ENCODE results near the gene FBN1.

FBN1 gene

GRCh38 chr15:48546296-48546695 lies 99.2 kb downstream of the FBN1 start:
- TF ChIP-seq POLR2AphosphoS5 (IDR thresholded peaks at IDR 0.05; ENCODE audit: borderline replicate concordance, low read depth, low read length): no peak
- TF ChIP-seq FOXP2 (optimal IDR thresholded peaks at IDR 0.05; ENCODE audit: control extremely low read depth, extremely low read length, insufficient read depth): no peak
- no peak for TF ChIP-seq EZH2 (IDR thresholded peaks at IDR 0.05)
- Histone ChIP-seq H3K27ac (no peak overlapping the region), H3K9ac (ENCODE audit: insufficient read length) (no peak overlapping the region), H3K9me3 (ENCODE audit: low read depth, low read length) (no peaks in the 10 kb centered on the region), H3K4me3 (no peak overlapping the region), H3K36me3 (ENCODE audit: insufficient read depth, low read length) (no peaks in the 10 kb centered on the region)
- no peak for DNase-seq (ENCODE audit: low read depth, low spot score)

- Histone ChIP-seq H3K9ac (ENCODE audit: insufficient read length) (no peak overlapping the region), H3K4me3 (no peak overlapping the region), H3K9me3 (ENCODE audit: low read depth, low read length) (no peaks in the 10 kb centered on the region), H3K27ac (no peak overlapping the region), H3K36me3 (ENCODE audit: insufficient read depth, low read length) (no peaks in the 10 kb centered on the region)
- DNase-seq (ENCODE audit: low read depth, low spot score): no peak
- TF ChIP-seq FOXP2 (optimal IDR thresholded peaks at IDR 0.05; ENCODE audit: control extremely low read depth, extremely low read length, insufficient read depth) (no peak), POLR2AphosphoS5 (IDR thresholded peaks at IDR 0.05; ENCODE audit: borderline replicate concordance, low read depth, low read length) (no peak), EZH2 (IDR thresholded peaks at IDR 0.05) (no peak)
These were observed 100.7 kb downstream of the FBN1 start for GRCh38 chr15:48544778-48545177.

- Histone ChIP-seq H3K9ac (ENCODE audit: insufficient read length) (no peak overlapping the region), H3K36me3 (ENCODE audit: insufficient read depth, low read length) (no peaks in the 10 kb centered on the region), H3K4me3 (no peak overlapping the region), H3K27ac (no peak overlapping the region), H3K9me3 (ENCODE audit: low read depth, low read length) (no peaks in the 10 kb centered on the region)
- TF ChIP-seq EZH2 (IDR thresholded peaks at IDR 0.05): no peak
- DNase-seq (ENCODE audit: low read depth, low spot score): no peak
These were observed 103.9 kb downstream of the FBN1 start for GRCh38 chr15:48541341-48542278.

- Histone ChIP-seq H3K27ac (no peak overlapping the region), H3K36me3 (ENCODE audit: insufficient read depth, low read length) (no peaks in the 10 kb centered on the region), H3K4me3 (no peak overlapping the region), H3K9me3 (ENCODE audit: low read depth, low read length) (no peaks in the 10 kb centered on the region), H3K9ac (ENCODE audit: insufficient read length) (no peak overlapping the region)
- TF ChIP-seq POLR2AphosphoS5 (IDR thresholded peaks at IDR 0.05; ENCODE audit: borderline replicate concordance, low read depth, low read length) (no peak), EZH2 (IDR thresholded peaks at IDR 0.05) (no peak)
- no peak for DNase-seq (ENCODE audit: low read depth, low spot score)
These were observed 104.8 kb downstream of the FBN1 start for GRCh38 chr15:48540756-48541155.

- H3K36me3 ChIP-seq (ENCODE audit: insufficient read depth, low read length): no peaks in the 10 kb centered on the region
- no peaks in the 10 kb centered on the region for H3K9me3 ChIP-seq (ENCODE audit: low read depth, low read length)
- TF ChIP-seq EZH2 (IDR thresholded peaks at IDR 0.05) (no peak), FOXP2 (optimal IDR thresholded peaks at IDR 0.05; ENCODE audit: control extremely low read depth, extremely low read length, insufficient read depth) (no peak), POLR2AphosphoS5 (IDR thresholded peaks at IDR 0.05; ENCODE audit: borderline replicate concordance, low read depth, low read length) (no peak)
- H3K27ac ChIP-seq: no peak overlapping the region
- no peak overlapping the region for H3K4me3 ChIP-seq
- no peak for DNase-seq (ENCODE audit: low read depth, low spot score)
- H3K9ac ChIP-seq (ENCODE audit: insufficient read length): no peak overlapping the region
These were observed 106.6 kb downstream of the FBN1 start for GRCh38 chr15:48538941-48539340.

GRCh38 chr15:48537271-48538113 lies 108.0 kb downstream of the FBN1 start:
- H3K27ac ChIP-seq: peak overlapping the region; percentile 77
- no peak for TF ChIP-seq FOXP2 (optimal IDR thresholded peaks at IDR 0.05; ENCODE audit: control extremely low read depth, extremely low read length, insufficient read depth)
- no peak for TF ChIP-seq POLR2AphosphoS5 (IDR thresholded peaks at IDR 0.05; ENCODE audit: borderline replicate concordance, low read depth, low read length)
- TF ChIP-seq EZH2 (IDR thresholded peaks at IDR 0.05): no peak
- H3K4me3 ChIP-seq: peak overlapping the region; percentile 39
- no peaks in the 10 kb centered on the region for H3K9me3 ChIP-seq (ENCODE audit: low read depth, low read length)
- DNase-seq (ENCODE audit: low read depth, low spot score): no peak
- no peaks in the 10 kb centered on the region for H3K36me3 ChIP-seq (ENCODE audit: insufficient read depth, low read length)
- no peak overlapping the region for H3K9ac ChIP-seq (ENCODE audit: insufficient read length)

GRCh38 chr15:48536681-48537091 lies 108.8 kb downstream of the FBN1 start:
- H3K36me3 ChIP-seq (ENCODE audit: insufficient read depth, low read length): no peaks in the 10 kb centered on the region
- no peak for TF ChIP-seq FOXP2 (optimal IDR thresholded peaks at IDR 0.05; ENCODE audit: control extremely low read depth, extremely low read length, insufficient read depth)
- TF ChIP-seq EZH2 (IDR thresholded peaks at IDR 0.05): no peak
- TF ChIP-seq POLR2AphosphoS5 (IDR thresholded peaks at IDR 0.05; ENCODE audit: borderline replicate concordance, low read depth, low read length): no peak
- DNase-seq (ENCODE audit: low read depth, low spot score): no peak

GRCh38 chr15:48533982-48534381 lies 111.5 kb downstream of the FBN1 start:
- TF ChIP-seq EZH2 (IDR thresholded peaks at IDR 0.05) (no peak), POLR2AphosphoS5 (IDR thresholded peaks at IDR 0.05; ENCODE audit: borderline replicate concordance, low read depth, low read length) (no peak), FOXP2 (optimal IDR thresholded peaks at IDR 0.05; ENCODE audit: control extremely low read depth, extremely low read length, insufficient read depth) (no peak)
- H3K36me3 ChIP-seq (ENCODE audit: insufficient read depth, low read length): no peaks in the 10 kb centered on the region
- DNase-seq (ENCODE audit: low read depth, low spot score): no peak

More at GRCh38 chr15:48536681-48537091, 108.8 kb downstream of the FBN1 start:
- Histone ChIP-seq H3K9me3 (ENCODE audit: low read depth, low read length) (no peaks in the 10 kb centered on the region), H3K4me3 (peak overlapping the region; percentile 39), H3K27ac (peak overlapping the region; percentile 77), H3K9ac (ENCODE audit: insufficient read length) (no peak overlapping the region)

More at GRCh38 chr15:48533982-48534381, 111.5 kb downstream of the FBN1 start:
- Histone ChIP-seq H3K27ac (no peak overlapping the region), H3K9ac (ENCODE audit: insufficient read length) (no peak overlapping the region), H3K4me3 (no peak overlapping the region), H3K9me3 (ENCODE audit: low read depth, low read length) (no peaks in the 10 kb centered on the region)
